AG09309 (cell line): ENCODE data around the gene SERINC2.

Experiments used
- DNase-seq: peaks from one replicate; pipeline ENCODE4 v3.0.0-alpha.2; 2010; ENCODE audit warnings: low read depth
- H3K4me3 ChIP-seq: 2 replicates; pipeline ENCODE4 v1.5.1; 2011; ENCODE audit warnings: mild to moderate bottlenecking, low read depth, low read length, moderate library complexity; ENCODE audit not compliant: control insufficient read depth
- TF ChIP-seq, protein P1 (sequence below): IDR thresholded peaks from 2 replicates; pipeline ENCODE4 v1.5.1; 2011; ENCODE audit warnings: mild to moderate bottlenecking, low read depth, low read length, inconsistent platforms; ENCODE audit not compliant: insufficient read depth, control insufficient read depth; ENCODE audit errors: missing control alignments

Gene SERINC2

DNA sequence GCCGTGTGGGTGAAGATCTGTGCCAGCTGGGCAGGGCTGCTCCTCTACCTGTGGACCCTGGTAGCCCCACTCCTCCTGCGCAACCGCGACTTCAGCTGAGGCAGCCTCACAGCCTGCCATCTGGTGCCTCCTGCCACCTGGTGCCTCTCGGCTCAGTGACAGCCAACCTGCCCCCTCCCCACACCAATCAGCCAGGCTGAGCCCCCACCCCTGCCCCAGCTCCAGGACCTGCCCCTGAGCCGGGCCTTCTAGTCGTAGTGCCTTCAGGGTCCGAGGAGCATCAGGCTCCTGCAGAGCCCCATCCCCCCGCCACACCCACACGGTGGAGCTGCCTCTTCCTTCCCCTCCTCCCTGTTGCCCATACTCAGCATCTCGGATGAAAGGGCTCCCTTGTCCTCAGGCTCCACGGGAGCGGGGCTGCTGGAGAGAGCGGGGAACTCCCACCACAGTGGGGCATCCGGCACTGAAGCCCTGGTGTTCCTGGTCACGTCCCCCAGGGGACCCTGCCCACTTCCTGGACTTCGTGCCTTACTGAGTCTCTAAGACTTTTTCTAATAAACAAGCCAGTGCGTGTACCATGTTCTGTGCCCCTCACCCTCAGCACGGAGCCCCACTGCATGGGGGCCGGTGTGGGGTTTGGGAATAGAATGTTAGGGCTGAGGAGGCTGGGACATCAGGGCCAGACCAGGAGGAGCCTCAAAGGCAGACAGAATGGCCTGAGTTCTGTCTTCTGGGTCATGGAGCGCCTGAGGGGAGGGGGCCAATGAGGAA, 21.3 kb downstream of the SERINC2 start:
- TF ChIP-seq, protein P1, sequence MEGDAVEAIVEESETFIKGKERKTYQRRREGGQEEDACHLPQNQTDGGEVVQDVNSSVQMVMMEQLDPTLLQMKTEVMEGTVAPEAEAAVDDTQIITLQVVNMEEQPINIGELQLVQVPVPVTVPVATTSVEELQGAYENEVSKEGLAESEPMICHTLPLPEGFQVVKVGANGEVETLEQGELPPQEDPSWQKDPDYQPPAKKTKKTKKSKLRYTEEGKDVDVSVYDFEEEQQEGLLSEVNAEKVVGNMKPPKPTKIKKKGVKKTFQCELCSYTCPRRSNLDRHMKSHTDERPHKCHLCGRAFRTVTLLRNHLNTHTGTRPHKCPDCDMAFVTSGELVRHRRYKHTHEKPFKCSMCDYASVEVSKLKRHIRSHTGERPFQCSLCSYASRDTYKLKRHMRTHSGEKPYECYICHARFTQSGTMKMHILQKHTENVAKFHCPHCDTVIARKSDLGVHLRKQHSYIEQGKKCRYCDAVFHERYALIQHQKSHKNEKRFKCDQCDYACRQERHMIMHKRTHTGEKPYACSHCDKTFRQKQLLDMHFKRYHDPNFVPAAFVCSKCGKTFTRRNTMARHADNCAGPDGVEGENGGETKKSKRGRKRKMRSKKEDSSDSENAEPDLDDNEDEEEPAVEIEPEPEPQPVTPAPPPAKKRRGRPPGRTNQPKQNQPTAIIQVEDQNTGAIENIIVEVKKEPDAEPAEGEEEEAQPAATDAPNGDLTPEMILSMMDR, result no peak
- no peak for DNase-seq
- no peak overlapping the region for H3K4me3 ChIP-seq

GRCh38 chr1:31434979-31435378, 22.0 kb downstream of the SERINC2 start:
- TF ChIP-seq, protein P1, result no peak
- DNase-seq, result no peak
- no peak overlapping the region for H3K4me3 ChIP-seq

DNA sequence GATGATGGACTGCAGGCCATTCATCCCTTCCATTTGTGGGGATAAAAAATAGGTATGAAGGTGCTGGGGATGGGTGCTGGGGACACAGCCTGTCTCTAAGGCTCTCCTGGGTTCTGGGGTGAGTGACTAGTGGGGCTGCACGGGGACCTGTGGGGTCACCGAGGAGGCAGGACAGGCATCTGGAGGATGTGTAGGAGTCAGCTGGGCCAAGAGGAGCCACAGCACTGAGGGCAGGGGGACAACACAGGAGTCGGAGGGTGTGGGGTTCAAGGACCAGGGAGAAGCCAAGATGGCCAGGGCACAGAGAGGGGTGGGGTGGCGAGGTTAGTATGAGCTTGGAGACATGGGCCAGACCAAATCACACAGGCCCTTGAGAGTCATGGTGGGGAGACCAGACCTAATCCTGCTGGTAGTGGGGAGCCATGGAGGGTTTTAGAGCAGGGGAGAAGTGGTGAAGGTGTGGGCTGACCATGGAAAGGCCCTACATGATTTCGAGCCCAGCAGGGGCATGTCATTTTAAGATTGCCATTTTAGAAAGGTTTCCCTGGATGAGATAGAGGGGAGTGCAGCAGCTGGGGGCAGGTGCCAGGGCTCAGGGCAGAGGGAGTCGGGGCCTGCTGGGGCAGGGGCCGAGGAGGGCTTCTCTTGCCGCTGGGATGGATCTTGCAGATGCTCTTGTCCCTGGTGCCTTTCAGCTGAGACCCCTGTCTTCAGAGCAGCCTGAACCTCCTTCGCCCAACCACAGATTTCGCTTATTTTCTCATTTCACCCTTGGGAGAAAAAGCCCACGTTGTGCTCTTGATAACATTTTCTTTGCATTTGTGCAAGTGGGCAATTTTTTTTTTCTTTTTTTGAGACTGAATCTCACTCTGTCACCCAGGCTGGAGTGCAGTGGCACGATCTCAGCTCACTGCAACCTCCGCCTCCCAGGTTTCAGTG, 22.7 kb downstream of the SERINC2 start:
- H3K4me3 ChIP-seq, result no peak overlapping the region
- DNase-seq, result no peak

DNA sequence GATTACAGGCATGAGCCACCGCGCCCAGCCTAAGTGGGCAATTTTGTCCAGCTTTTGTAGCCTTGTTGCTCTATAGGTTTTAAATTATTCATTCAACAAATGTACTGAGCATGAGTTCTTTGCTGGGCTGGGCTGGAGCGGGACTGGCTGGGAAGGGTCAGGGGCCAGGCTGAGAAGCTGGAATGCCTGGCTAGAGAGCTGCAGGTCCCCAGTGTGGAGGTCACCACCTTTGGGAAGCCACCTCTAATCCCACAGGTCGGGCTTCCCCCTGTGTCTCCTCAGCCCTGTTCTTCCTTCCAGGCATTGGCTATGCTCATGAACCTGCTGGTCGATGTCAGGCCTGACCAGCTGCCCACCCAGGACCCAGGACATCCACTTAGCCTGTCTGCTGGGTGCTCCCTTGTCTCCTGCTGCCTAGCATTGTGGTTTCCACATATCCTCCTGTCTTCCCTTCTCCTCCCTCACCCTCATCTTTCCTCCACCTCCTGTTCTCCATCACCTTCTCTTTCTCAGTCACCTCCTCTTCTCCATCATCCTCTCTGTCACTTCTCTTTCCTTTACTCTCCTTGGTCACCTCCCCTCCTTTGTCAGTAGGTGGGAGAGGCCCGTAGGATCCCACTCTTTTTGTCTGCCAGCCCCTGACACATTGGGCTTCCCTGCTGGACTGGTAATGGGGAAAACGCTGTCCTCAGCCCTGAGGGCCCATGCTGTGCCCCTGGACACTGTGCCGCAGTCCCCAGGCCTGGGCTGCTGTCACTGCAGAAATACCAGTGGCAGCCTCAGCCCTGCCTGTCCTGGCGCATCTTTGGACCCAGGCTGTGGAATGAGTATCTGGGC, 23.8 kb downstream of the SERINC2 start:
- TF ChIP-seq, protein P1, result no peak
- no peak overlapping the region for H3K4me3 ChIP-seq
- no peak for DNase-seq

More for the DNA sequence above, 22.7 kb downstream of the SERINC2 start:
- TF ChIP-seq, protein P1, result no peak

- DNase-seq, result no peak
- no peak overlapping the region for H3K4me3 ChIP-seq
- TF ChIP-seq, protein P1, result no peak
These were observed 24.5 kb downstream of the SERINC2 start for GRCh38 chr1:31437433-31438037.

GRCh38 chr1:31439276-31439675, 26.3 kb downstream of the SERINC2 start:
- DNase-seq, result no peak
- H3K4me3 ChIP-seq, result no peak overlapping the region
- TF ChIP-seq, protein P1, result no peak
